Activated naive CD4-positive, alpha-beta T cell treated with anti-CD3 and anti-CD28 coated beads, Interleukin-2, amount 50 U/mL, for 16 hours (primary cell): Measurements from ENCODE around the gene ZCRB1.
A peak's percentile ranks its signal among the peaks of the same experiment; 100 is the strongest.
"Not testable (repeated sequence)": the region's sequence is repeated elsewhere in the genome, so short reads cannot be mapped to it uniquely, and the experiment has no call there.

ENCODE experiments used
- DNase-seq: peaks from one replicate; pipeline ENCODE4 v3.0.0-alpha.2; 2020

Gene ZCRB1, protein sequence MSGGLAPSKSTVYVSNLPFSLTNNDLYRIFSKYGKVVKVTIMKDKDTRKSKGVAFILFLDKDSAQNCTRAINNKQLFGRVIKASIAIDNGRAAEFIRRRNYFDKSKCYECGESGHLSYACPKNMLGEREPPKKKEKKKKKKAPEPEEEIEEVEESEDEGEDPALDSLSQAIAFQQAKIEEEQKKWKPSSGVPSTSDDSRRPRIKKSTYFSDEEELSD

GRCh38 chr12:42325653-42326474 is at the start of gene ZCRB1, which contains the start of gene PPHLN1:
Gene ZCRB1 (minus strand): TSS chr12:42326094. CDS start chr12:42324102, 1,992 bp downstream.
Gene PPHLN1 (plus strand): TSS chr12:42326167. CDS start chr12:42335903, 9,736 bp downstream.
- DNase-seq = peak; percentile 80

GRCh38 chr12:42373669-42374068 is 47.8 kb upstream of the ZCRB1 start:
- no peak for DNase-seq

DNA sequence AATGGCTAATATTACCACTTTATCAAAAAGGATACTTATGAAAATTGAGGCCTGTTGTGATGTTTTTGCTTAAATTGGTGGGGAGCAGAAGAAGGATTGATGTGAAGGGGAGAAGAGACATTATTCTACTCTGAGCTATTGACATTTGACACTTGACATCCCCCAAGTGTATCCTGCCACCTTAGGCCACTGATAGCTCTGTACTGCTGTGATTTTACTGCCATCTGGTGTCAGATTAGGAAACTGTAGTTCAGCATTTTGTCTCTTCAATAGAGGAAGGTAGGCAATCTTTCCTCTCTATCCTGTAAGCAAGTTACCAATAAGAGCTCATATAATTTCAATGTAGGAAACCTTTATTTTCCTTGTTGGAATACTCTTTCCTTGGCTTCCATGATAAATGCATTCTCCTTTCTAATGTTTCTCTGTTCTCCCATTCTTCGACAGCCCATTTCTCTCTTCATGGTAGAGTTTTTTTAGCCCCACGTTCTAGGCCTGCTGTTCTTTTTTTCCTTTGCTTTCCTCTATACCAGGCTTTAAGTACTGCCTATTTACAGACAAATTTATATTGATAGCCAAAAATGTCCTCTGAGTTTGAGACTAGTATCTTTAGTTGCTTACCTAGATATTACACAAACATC is 46.4 kb upstream of the ZCRB1 start:
- no peak for DNase-seq

DNA sequence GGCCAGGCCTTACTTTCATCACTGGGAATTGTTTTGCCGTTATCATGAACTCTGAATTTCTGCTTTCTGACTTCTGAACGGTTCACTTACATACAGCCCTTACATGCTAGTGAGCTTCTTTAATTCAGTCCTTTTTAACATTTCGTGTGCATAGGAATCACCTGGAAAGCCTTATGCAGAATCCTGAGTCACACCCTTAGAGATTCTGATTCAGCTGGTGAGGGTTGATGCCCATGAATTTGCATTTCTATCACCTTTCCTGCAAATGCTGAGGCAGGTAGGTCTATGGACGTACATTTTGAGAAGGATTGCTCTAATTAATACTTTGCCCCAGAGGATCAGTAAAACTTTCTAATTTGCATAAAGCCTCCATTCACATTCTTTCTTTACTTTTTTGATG is 44.1 kb upstream of the ZCRB1 start:
- DNase-seq = no peak

- no peak for DNase-seq
Measured at GRCh38 chr12:42365486-42365885, 39.6 kb upstream of the ZCRB1 start.

DNA sequence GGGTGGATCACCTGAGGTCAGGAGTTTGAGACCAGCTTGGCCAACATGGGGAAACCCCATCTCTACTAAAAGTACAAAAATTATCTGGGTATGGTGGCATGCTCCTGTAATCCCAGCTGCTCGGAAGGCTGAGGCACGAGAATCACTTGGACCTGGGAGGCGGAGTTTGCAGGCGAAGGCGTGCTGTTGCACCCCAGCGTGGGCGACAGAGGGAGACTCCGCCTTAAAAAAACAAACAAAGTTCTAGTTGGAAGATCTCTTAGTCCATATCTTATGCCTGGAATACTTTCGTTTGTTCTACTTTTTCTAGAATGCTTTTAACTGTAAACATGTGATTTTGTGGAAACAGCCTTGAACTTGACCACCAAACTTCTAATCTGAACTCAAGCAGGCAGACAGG is 38.8 kb upstream of the ZCRB1 start:
- no peak for DNase-seq

GRCh38 chr12:42362647-42363260 is 36.9 kb upstream of the ZCRB1 start:
- no peak for DNase-seq

- no peak for DNase-seq
Measured at GRCh38 chr12:42361909-42362646, 36.2 kb upstream of the ZCRB1 start.

DNA sequence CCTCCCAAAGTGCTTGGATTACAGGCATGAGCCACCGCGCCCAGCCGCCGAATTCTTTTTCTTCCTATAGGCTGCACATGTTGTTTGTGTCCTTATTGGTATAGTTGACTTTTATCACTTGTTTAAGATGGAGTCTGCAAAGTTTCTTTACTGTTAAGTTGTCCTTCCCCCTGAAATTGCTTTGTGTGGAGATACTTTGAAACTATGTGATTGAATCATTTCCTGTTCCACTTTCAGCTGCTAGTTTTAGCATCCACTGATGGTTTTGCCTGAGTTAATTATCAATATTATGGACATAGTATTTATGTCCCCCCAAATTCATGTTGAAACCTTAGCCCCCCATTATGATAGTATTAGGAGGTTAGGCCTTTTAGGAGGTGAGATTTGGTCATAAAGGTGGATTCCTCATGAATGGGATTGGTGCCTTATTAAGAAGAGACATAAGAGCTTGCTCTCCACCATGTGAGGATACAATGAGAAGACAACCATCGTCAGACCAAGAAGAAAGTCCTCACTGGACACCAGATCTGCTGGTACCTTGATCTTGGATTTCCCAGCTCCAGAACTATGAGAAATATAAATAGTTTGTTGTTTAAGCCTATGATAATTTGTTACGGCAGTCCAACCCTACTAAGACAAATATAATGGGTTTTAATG is 35.0 kb upstream of the ZCRB1 start:
- DNase-seq = no peak

DNA sequence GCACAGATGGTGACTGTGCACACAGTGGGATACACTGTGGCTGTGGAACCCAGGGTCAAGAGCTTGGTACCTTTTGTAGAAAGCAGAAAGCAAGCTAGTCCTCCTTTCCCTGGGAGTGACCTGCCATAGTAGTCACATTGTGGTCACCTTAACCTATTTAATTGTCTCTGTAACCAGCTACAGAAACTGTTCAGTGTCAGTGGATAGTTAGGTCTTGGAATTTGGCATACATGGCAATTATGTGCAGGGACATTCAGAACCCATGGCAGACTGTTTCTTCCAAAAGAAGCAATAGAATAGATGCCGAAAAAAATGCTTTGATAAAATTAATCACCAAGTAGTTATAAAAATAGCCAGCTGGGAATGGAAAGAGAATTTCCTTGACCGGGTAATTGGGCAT is 30.4 kb upstream of the ZCRB1 start:
- no peak for DNase-seq

DNA sequence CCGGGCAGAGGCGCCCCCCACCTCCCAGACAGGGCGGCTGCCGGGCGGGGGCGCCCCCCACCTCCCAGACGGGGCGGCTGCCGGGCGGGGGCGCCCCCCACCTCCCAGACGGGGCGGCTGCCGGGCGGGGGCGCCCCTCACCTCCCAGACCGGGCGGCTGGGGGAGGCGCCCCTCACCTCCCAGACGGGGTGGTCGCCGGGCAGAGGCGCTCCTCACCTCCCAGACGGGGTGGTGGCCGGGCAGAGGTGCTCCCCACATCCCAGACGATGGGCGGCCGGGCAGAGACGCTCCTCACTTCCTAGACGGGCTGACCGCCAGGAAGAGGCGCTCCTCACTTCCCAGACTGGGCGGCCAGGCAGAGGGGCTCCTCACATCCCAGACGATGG is 24.1 kb upstream of the ZCRB1 start:
- not testable (repeated sequence) for DNase-seq

DNA sequence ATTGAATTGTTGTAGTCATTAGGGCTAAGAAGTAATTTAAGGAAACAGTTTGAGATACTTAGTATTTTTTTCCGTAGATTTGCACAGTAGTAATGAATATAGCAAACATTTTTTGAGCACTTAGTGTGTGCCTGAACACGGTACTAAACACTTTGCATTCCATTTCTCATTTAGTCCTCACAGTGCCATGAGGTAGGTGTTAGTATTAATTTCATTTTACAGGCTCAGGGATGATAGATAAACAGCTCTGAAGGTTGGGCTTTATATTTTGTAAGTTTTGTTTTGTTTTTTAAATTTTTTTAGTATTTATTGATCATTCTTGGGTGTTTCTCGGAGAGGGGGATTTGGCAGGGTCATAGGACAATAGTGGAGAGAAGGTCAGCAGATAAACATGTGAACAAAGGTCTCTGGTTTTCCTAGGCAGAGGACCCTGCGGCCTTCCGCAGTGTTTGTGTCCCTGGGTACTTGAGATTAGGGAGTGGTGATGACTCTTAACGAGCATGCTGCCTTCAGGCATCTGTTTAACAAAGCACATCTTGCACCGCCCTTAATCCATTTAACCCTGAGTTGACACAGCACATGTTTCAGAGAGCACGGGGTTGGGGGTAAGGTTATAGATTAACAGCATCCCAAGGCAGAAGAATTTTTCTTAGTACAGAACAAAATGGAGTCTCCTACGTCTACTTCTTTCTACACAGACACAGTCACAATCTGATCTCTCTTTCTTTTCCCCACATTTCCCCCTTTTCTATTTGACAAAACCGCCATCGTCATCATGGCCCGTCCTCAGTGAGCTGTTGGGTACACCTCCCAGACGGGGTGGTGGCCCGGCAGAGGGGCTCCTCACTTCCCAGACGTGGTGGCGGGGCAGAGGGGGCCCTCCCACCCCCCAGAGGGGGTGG is 23.5 kb upstream of the ZCRB1 start:
- DNase-seq = not testable (repeated sequence)

GRCh38 chr12:42346403-42347002 is 20.6 kb upstream of the ZCRB1 start:
- no peak for DNase-seq

DNA sequence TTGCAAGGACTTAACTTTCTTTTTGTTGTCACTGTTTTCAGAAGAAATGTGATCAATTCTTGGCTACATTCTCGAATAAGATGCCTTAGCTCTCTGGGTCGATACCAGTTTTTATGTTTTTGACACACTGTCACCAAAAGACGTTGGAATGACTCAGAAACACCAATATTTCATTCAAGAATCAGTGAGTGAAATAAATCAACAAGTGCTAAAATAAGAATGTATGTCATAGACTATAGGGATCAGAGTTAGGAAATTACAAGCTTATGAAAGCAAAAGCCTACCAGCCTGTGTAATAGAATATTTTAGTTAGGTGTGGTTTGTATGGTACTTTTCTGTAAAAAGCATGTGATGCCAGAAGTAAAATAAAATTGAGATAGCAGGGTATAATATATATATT is 17.8 kb upstream of the ZCRB1 start:
- DNase-seq = no peak

DNA sequence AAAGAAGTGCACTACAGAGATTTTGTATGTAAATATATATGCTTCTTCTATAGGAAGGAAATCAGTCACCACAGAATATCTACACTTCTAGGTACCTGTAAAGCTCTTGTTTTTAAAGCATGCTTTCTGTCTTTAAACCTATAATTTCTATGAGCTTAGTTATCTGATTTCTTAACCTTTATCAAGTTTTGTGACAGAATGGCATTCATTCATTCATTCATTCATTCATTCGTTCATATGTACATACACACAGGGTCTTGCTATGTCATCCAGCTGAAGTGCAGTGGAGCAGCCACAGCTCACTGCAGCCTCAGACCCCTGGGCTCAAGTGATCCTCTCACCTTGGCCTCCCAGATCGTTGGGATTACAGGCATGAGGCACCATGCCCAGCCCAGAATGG is 16.1 kb upstream of the ZCRB1 start:
- DNase-seq = no peak

DNA sequence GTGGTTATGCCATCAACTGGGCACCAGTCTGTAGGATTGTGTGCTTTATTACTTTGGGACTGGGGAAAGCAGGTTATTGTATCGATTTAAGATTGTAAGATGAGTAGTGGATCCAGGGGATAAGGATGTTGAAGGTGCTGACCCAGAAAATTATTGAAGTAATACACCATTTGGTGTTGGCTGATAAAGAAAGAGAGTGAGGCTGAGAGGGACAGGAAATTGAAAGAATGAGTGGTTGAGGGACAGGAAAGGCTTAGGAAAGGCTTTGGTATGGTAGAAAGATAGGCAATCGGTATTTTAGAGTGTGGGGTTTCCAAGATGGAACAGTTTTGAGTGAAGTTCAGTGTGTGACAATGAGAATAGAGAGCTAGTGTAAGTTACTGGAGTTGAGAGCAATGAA is 12.4 kb upstream of the ZCRB1 start:
- no peak for DNase-seq

DNA sequence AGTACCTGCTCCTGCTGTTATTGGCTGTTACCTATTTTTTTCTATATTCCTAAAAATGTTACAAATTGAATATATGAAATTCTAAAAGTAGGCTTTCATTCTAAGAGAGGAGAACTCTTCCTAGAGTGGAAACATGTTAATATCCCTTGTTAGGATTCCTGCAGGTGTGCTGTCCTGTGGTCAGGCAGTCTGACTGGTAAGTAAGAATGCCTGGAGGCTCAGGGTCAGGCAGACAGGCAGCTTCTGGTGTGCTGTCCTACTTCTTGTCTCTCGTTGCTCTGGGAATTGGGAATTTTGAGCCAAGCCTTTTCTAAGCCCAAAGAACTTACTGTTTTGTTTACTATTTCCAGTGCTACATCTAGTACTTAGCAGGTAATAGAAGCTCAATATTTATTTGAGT is 10.4 kb upstream of the ZCRB1 start:
- DNase-seq = no peak

DNA sequence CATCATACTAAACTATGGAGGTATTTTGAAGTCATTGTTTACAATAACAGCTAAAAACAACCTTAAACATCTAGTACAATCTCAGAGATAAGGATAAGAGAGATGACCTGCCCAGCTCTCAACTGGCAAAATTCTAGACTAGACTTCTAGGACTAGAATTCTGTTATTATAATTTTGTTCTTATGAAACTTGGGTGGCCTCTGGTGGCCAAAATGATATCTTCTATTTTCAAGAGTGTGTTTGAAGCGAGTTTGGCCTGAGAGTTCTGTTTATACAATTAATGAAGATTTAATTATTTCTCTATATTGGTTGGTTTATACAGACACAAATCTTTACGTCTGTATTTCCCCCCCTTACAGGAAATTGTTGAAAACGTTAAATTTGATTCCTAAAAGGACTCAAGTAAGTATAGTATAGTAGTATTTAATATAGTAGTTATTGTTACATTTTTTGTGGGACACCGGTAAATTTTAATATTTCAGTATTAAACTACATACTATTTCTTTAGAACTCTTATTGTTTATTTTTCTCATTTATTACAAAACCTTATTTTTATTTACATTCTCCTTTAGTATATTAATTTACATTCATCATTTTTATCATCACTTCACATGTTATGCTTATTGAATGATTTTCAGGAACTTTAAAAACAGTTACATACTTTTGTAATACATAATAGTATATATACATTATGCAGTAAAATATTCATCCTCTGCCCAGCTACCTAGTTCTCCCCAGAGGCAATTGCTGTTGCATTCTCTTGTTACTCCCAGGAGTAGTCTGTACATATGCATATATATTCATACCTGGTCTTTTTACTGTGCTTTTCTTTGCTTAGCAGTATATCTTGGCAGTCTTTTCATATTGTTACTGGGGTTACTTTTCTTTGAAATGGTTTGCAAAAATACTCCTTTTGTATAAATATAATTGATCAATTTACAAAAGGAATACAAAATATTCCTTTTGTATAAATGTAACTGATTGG is 6.7 kb upstream of the ZCRB1 start:
- no peak for DNase-seq

DNA sequence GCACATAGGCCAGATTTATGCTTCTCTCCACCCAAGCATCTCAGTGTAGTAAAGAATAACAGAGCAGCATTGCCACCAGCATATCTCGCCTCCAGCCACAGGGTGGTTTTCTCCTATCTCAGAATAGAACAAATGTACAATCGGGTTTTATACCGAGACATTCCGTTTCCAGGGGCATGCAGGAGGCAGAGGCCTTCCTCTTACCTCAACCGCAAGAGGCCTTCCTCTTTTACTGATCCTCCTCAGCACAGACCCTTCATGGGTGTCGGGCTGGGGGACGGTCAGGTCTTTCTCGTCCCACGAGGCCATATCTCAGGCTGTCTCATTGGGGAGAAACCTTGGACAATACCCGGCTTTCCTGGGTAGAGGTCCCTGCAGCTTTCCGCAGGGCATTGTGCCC is 4.2 kb upstream of the ZCRB1 start:
- DNase-seq = not testable (repeated sequence)

- no peak for DNase-seq
Measured at GRCh38 chr12:42327227-42327590, 1.3 kb upstream of the ZCRB1 start.
